GM12801 (cell line): ENCODE measurements around the gene RING1.

Source experiments
- TF ChIP-seq, protein P1 (sequence below): IDR thresholded peaks from one replicate; pipeline ENCODE4 v1.5.1; 2011; ENCODE audit warnings: control low read depth; ENCODE audit not compliant: insufficient read length; ENCODE audit errors: extremely low read depth

RING1 gene

DNA sequence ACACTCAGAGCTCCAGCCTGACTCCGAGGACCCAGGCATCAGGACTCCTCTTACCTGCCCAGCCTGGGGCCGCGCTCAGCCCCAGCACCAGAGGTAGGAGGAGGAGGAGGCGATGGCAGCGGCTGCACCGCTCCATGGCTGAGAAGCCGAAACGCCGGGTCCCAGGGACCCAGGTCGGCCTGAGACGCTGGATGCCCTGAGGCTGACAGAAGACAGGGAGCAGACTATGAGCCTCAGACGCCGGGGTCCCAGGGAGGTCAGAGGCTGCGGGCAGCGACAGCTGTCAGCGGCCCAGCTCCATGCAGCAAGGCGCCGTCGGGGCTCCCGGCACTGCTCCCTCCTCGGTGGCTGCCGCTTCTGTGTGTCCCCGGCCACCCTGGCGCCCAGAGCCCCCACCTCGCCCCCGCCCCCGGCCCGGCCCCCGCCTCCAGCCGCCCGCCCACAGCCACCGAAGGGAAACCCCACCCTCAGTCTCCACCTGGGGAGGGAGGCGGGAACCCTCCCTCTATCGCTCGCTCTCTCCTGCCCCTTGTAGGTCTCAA lies 16.1 kb upstream of the RING1 start, which contains the start of gene COL11A2:
TSS of gene COL11A2 (minus strand) at position 363 of the 542 bp plus-strand sequence. CDS start at position 136, 227 bp downstream.
- TF ChIP-seq, protein P1, sequence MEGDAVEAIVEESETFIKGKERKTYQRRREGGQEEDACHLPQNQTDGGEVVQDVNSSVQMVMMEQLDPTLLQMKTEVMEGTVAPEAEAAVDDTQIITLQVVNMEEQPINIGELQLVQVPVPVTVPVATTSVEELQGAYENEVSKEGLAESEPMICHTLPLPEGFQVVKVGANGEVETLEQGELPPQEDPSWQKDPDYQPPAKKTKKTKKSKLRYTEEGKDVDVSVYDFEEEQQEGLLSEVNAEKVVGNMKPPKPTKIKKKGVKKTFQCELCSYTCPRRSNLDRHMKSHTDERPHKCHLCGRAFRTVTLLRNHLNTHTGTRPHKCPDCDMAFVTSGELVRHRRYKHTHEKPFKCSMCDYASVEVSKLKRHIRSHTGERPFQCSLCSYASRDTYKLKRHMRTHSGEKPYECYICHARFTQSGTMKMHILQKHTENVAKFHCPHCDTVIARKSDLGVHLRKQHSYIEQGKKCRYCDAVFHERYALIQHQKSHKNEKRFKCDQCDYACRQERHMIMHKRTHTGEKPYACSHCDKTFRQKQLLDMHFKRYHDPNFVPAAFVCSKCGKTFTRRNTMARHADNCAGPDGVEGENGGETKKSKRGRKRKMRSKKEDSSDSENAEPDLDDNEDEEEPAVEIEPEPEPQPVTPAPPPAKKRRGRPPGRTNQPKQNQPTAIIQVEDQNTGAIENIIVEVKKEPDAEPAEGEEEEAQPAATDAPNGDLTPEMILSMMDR: no peak

DNA sequence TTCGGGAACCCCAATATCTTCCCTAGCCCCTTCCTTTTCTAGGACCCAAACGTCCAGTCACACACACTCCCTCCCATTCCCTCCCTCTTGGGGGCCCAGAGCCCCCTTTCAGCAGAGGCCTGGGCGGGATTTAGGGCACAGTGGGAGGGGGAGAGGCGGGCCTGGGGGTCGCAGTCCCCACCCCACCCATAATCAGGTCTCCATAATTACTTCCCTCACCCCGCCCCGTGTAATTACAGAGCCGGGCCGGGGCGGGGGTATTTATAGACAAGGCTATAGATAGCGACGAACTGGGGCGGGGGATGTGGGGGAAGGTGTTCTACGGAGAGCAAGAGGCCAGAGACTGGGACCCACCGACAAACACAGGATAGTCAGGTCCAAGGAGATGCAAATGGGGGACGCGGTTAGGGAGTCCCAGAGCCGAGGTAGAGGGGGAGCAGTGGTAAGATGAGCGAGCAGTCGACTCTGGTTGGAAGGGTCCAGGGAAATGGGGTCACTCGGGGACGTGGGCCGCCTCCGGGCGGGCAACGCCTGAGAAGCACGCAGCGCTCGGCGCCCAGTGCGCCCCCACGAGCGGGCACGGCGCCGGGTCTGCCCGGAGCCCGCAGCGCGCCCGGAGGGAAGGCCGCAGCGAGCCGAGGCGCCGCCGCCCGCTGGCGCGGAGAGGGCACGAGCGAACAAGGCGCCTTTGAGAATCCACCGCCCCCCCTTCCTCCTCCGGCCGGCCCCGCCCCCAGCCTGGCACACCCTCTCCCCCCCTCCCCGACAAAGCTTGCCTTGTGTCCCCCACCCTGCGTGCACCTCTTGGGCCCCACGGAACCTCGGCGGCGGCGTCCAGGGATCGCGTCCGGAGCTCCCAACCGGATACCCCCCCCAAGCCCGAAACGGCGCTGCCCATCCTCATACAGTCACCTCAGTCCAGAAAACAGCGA lies 15.4 kb upstream of the RING1 start:
- TF ChIP-seq, protein P1: no peak

DNA sequence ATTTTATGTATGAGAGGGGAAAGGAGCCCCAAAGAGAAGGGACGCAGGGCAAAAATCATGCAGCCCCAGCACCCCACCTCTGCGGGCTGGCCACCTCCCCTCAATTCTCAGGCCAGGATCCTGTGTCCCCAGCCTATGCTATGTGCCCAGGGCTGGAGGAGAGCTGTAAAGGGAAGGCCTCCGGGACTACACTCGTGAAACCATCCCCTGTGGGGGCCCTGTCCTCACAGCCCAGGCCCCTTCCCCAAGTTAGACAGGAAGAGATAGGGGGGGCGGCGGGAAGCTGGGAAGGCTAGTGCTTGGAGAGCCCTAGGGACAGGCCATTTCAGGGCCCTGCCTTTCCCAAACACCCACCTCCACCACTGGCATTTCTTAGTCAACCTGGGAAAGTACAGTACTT lies 14.7 kb upstream of the RING1 start:
- TF ChIP-seq, protein P1: no peak

DNA sequence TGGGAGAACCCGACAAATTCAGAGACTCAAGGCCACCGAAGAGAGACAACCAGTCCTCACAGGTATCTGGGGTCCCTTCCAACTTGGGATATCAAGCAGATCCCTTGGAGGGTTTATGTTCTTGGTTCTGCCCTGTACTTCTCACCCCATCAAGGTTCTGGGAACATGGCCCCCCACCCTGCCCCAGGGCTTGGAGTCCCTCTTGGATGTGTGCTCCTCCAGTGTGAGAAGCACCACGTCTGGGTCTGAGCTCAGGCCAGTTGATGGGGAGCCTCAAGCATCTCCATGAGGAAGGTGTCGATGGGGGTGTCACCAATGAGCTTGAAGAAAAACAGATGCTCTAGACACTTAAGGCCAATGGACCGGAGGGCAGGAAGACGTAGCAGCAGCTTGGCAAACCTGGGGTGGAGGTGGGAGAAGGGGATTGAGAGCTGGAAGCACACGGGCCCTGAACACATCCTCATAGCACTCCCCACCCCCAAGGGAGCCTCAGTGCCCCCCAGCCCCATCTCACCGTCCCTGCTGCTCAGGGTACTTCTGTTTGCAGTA lies 13.8 kb upstream of the RING1 start:
- TF ChIP-seq, protein P1: no peak

DNA sequence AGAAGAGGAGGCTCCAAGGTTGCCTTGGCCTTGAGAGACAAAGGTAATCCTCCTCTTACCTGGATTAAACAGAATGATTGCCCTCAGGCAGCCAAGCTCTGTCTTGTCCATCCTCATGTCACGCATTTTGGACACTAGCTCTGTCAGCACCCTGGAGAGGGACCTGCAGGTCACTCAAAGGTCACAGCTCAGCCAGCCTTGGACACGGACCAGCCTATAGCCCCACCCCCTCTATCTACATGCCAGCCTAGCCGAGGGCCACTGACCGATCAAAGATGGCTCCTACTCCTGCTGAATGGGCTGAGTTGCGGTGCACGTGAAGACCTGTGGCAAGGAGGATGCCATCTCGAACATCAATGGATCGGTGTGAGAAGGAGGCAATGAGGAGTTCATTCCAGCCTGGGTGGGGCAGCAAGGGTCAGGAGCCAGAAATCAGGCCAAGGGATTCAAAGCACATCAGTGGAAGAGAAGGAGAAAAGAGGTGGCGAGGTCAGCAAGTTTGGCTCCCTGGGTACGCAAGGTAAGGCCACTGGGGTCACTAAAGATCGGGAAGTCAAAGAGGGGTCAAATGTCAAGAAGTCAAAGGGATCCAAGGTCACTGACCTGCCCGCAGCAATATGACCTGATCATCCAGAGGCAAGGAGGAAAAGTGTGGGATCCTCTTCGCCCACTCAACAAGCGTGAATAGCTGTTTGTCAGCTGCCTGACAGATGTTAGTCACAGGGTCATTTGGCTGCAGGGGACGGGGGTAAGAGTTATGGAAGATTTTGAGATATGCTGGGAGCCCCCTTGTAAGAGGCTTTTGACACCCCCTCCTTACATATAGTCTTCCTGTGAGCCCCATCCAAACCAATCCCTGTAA lies 12.8 kb upstream of the RING1 start:
- TF ChIP-seq, protein P1: no peak

DNA sequence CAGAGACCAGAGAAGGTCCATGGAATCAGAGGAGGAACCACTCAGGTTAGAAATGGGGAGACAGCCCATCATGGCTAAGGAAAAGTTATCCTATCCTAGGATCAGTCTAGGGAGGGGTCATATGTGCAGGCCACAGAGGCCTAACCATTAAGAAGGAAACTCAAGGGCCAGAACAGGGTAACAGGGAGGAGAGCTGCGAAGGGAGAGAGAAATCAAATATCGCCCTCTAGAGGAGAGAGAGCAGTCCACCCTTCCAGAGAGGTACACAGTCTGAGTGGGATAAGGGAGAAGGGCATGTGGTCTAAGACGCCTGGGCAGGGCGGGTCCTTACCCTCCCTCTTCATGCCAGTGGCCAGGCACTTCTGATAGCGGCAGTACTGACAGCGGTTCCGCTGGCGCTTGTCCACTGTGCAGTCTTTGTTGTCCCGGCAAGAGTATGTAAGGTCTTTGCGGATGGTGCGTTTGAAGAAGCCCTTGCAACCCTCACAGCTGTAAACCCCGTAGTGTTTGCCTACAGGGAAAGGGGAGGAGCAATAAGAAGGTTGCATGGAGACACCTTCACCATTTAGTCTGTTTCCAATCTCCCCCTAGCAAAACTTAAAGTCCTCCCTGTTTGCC lies 10.8 kb upstream of the RING1 start:
- TF ChIP-seq, protein P1: no peak
